Activated T-cell treated with anti-CD3 and anti-CD28 coated beads, Interleukin-2, amount 50 U/mL, for 4 hours (primary cell): ENCODE results near the gene DNAH8. TPM values are rescaled to one million over a fixed set of nuclear protein-coding genes. Genes with fewer than 3 reads are reported as not detected.
"Not testable (repeated sequence)": the region's sequence is repeated elsewhere in the genome, so short reads cannot be mapped to it uniquely, and the experiment has no call there.

Experiments used
- ATAC-seq, 2 donors: fragments of 200-7000 bp; cut with Tn5 transposase; one replicate each; pipeline ENCODE4 v1.10.0; 2021
- DNase-seq: peaks from one replicate; pipeline ENCODE4 v3.0.0-alpha.2; 2020
- H3K27me3 Mint-ChIP-seq: one replicate; pipeline ENCODE4 v1.8.0; 2021; ENCODE audit warnings: low read depth, mixed read lengths
- H3K36me3 Mint-ChIP-seq: one replicate; pipeline ENCODE4 v1.8.0; 2022; ENCODE audit warnings: mixed read lengths; ENCODE audit not compliant: insufficient read depth
- H3K4me1 Mint-ChIP-seq: one replicate; pipeline ENCODE4 v1.8.0; 2021; ENCODE audit warnings: low read depth, mixed read lengths
- H3K4me3 Mint-ChIP-seq: one replicate; pipeline ENCODE4 v1.8.0; 2021; ENCODE audit warnings: mild to moderate bottlenecking, moderate library complexity, mixed read lengths
- H3K9me3 Mint-ChIP-seq: one replicate; pipeline ENCODE4 v1.8.0; 2021; ENCODE audit warnings: mixed read lengths
- total RNA-seq, 3 donors: library from RNA; stranded (reverse); gene quantifications; one replicate each; pipeline ENCODE4 v1.2.1, GENCODE V29; 2021

The DNAH8 gene
- total RNA-seq, 3 donors from 2014 or later = 0.11 to 0.22 (median 0.13) TPM

- Mint-ChIP-seq H3K36me3 (peaks cover 11% of the 10 kb centered on the region), H3K27me3 (no peaks in the 10 kb centered on the region), H3K9me3 (no peaks in the 10 kb centered on the region), H3K4me3 (no peak overlapping the region), H3K4me1 (peaks cover 23% of the 10 kb centered on the region)
- ATAC-seq (no peak), DNase-seq (no peak)
Observed at GRCh38 chr6:38688579-38689087, 26.5 kb upstream of the DNAH8 start.

- no peak overlapping the region for H3K4me3 Mint-ChIP-seq
- peaks cover 32% of the 10 kb centered on the region for H3K4me1 Mint-ChIP-seq
- no peaks in the 10 kb centered on the region for H3K27me3 Mint-ChIP-seq
- H3K36me3 Mint-ChIP-seq = peaks cover 24% of the 10 kb centered on the region
- ATAC-seq = no peak
- no peak for DNase-seq
- peaks cover 15% of the 10 kb centered on the region for H3K9me3 Mint-ChIP-seq
Observed at GRCh38 chr6:38695227-38695900, 19.7 kb upstream of the DNAH8 start.

GRCh38 chr6:38695933-38696332 is 19.2 kb upstream of the DNAH8 start:
- Mint-ChIP-seq H3K27me3 (no peaks in the 10 kb centered on the region), H3K4me3 (no peak overlapping the region), H3K36me3 (peaks cover 26% of the 10 kb centered on the region), H3K4me1 (peaks cover 31% of the 10 kb centered on the region), H3K9me3 (peaks cover 17% of the 10 kb centered on the region)
- DNase-seq = no peak
- no peak for ATAC-seq

GRCh38 chr6:38696345-38696744 is 18.8 kb upstream of the DNAH8 start:
- Mint-ChIP-seq H3K4me1 (peaks cover 30% of the 10 kb centered on the region), H3K27me3 (no peaks in the 10 kb centered on the region), H3K9me3 (peaks cover 17% of the 10 kb centered on the region), H3K36me3 (peaks cover 29% of the 10 kb centered on the region), H3K4me3 (no peak overlapping the region)
- ATAC-seq (no peak), DNase-seq (no peak)

GRCh38 chr6:38697846-38698245 is 17.3 kb upstream of the DNAH8 start:
- Mint-ChIP-seq H3K9me3 (peaks cover 17% of the 10 kb centered on the region), H3K4me3 (no peak overlapping the region), H3K27me3 (no peaks in the 10 kb centered on the region), H3K4me1 (peaks cover 41% of the 10 kb centered on the region), H3K36me3 (peaks cover 36% of the 10 kb centered on the region)
- ATAC-seq = no peak
- DNase-seq = no peak

GRCh38 chr6:38699702-38700101 is 15.4 kb upstream of the DNAH8 start:
- ATAC-seq, H3K4me3 Mint-ChIP-seq, DNase-seq, H3K27me3 Mint-ChIP-seq: not testable (repeated sequence)
- peaks cover 31% of the 10 kb centered on the region for H3K36me3 Mint-ChIP-seq
- peaks cover 42% of the 10 kb centered on the region for H3K4me1 Mint-ChIP-seq
- H3K9me3 Mint-ChIP-seq = peaks cover 17% of the 10 kb centered on the region

GRCh38 chr6:38701551-38701950 is 13.6 kb upstream of the DNAH8 start:
- peaks cover 31% of the 10 kb centered on the region for H3K36me3 Mint-ChIP-seq

GRCh38 chr6:38702558-38703397 is 12.3 kb upstream of the DNAH8 start, which contains the start of gene GLO1:
Gene GLO1 (minus strand): TSS chr6:38703145. CDS start chr6:38703054, 91 bp downstream.
- DNase-seq = peak; percentile 94
- H3K27me3 Mint-ChIP-seq = peaks cover 4% of the 10 kb centered on the region
- ATAC-seq = peak; percentile 100
- H3K9me3 Mint-ChIP-seq = peaks cover 17% of the 10 kb centered on the region
- H3K4me3 Mint-ChIP-seq = peak within 1 kb of the TSS; percentile 88
- peaks cover 30% of the 10 kb centered on the region for H3K36me3 Mint-ChIP-seq
- peaks cover 34% of the 10 kb centered on the region for H3K4me1 Mint-ChIP-seq

More at GRCh38 chr6:38701551-38701950, 13.6 kb upstream of the DNAH8 start:
- Mint-ChIP-seq H3K27me3 (peaks cover 4% of the 10 kb centered on the region), H3K4me3 (peak overlapping the region; percentile 88), H3K9me3 (peaks cover 17% of the 10 kb centered on the region), H3K4me1 (peaks cover 40% of the 10 kb centered on the region)
- ATAC-seq (no peak), DNase-seq (no peak)

- Mint-ChIP-seq H3K27me3 (peaks cover 9% of the 10 kb centered on the region), H3K4me3 (no peak overlapping the region), H3K4me1 (peaks cover 23% of the 10 kb centered on the region), H3K36me3 (peaks cover 24% of the 10 kb centered on the region), H3K9me3 (peaks cover 12% of the 10 kb centered on the region)
- DNase-seq (no peak), ATAC-seq (no peak)
Observed at GRCh38 chr6:38703949-38704590, 11.0 kb upstream of the DNAH8 start.

GRCh38 chr6:38705924-38706323 is 9.2 kb upstream of the DNAH8 start:
- no peak overlapping the region for H3K4me3 Mint-ChIP-seq

GRCh38 chr6:38708496-38708895 is 6.6 kb upstream of the DNAH8 start:
- no peaks in the 10 kb centered on the region for H3K9me3 Mint-ChIP-seq
- no peaks in the 10 kb centered on the region for H3K36me3 Mint-ChIP-seq
- H3K4me3 Mint-ChIP-seq = no peak overlapping the region

More at GRCh38 chr6:38705924-38706323, 9.2 kb upstream of the DNAH8 start:
- peaks cover 11% of the 10 kb centered on the region for H3K36me3 Mint-ChIP-seq
- peaks cover 13% of the 10 kb centered on the region for H3K27me3 Mint-ChIP-seq
- ATAC-seq (no peak), DNase-seq (no peak)
- no peaks in the 10 kb centered on the region for H3K9me3 Mint-ChIP-seq
- peaks cover 14% of the 10 kb centered on the region for H3K4me1 Mint-ChIP-seq

GRCh38 chr6:38713812-38714211 is 1.3 kb upstream of the DNAH8 start:
- ATAC-seq = peak; percentile 75 to 77
- no peak overlapping the region for H3K4me3 Mint-ChIP-seq

More at GRCh38 chr6:38708496-38708895, 6.6 kb upstream of the DNAH8 start:
- H3K27me3 Mint-ChIP-seq = peaks cover 13% of the 10 kb centered on the region
- no peak for ATAC-seq
- peaks cover 2% of the 10 kb centered on the region for H3K4me1 Mint-ChIP-seq
- DNase-seq = no peak

GRCh38 chr6:38714239-38715015 is 684 bp upstream of the DNAH8 start:
- no peak for DNase-seq
- Mint-ChIP-seq H3K9me3 (no peaks in the 10 kb centered on the region), H3K27me3 (peaks cover 29% of the 10 kb centered on the region), H3K4me1 (peaks cover 18% of the 10 kb centered on the region), H3K4me3 (peak overlapping the region; percentile 42), H3K36me3 (no peaks in the 10 kb centered on the region)
- peak; percentile 73 to 78 for ATAC-seq

More at GRCh38 chr6:38713812-38714211, 1.3 kb upstream of the DNAH8 start:
- peak; percentile 17 for DNase-seq
- H3K9me3 Mint-ChIP-seq = no peaks in the 10 kb centered on the region
- H3K36me3 Mint-ChIP-seq = no peaks in the 10 kb centered on the region
- peaks cover 18% of the 10 kb centered on the region for H3K4me1 Mint-ChIP-seq
- peaks cover 24% of the 10 kb centered on the region for H3K27me3 Mint-ChIP-seq
